ENCODE data around the gene KSR2. TPM values are rescaled to one million over a fixed set of nuclear protein-coding genes. Genes with fewer than 3 reads are reported as not detected.

The KSR2 gene
- total and polyA plus RNA-seq, 2 donors (not counting 3 experiments of a cell fraction or from before 2014, with no cell fraction given) = 2.1 to 5.2 TPM

- H3K4me2 ChIP-seq (ENCODE audit: insufficient read depth, low read length) = no peak overlapping the region
- H3K9me1 ChIP-seq (replicated peaks; ENCODE audit: control insufficient read depth, extremely low read depth, insufficient read depth, low read length) = no peaks in the 10 kb centered on the region
- intact Hi-C loops (cut with micrococcal nuclease) (no loop called here), dilution Hi-C loops (cut with MboI; ENCODE audit: extremely low pct_ligation_motif_present, low sequenced_read_pairs) (loop anchor here (25.0 kb wide), 1 partner anchor 230 kb away; no protein-coding TSS in a partner anchor)
- TF ChIP-seq, protein P1, sequence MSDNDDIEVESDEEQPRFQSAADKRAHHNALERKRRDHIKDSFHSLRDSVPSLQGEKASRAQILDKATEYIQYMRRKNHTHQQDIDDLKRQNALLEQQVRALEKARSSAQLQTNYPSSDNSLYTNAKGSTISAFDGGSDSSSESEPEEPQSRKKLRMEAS (IDR thresholded peaks at IDR 0.05; ENCODE audit: insufficient read depth, insufficient read length) = no peak
- no peaks in the 10 kb centered on the region for H4K20me1 ChIP-seq (replicated peaks; ENCODE audit: control insufficient read depth, extremely low read depth, insufficient read depth, low read length)
- FAIRE-seq (no peak), DNase-seq (ENCODE audit: low read depth, low spot score) (no peak)
- H3K27ac ChIP-seq (ENCODE audit: insufficient read depth, low read depth, low read length) = no peak overlapping the region
- no peak overlapping the region for H2AFZ ChIP-seq (ENCODE audit: low read depth, low read length)
- ChIA-PET CTCF (interaction anchor here (1.4 kb wide), 1 partner anchor 231 kb away, joined by 3 read pairs; no protein-coding TSS in a partner anchor), POLR2A (no interaction called here)
- no peak overlapping the region for H3K9ac ChIP-seq (replicated peaks; ENCODE audit: extremely low read depth, insufficient read depth, low read length)
- H3K9me3 ChIP-seq (replicated peaks; ENCODE audit: control insufficient read depth, insufficient read depth, low read length) = no peaks in the 10 kb centered on the region
- H3K4me3 ChIP-seq (replicated peaks in 1 of 3; ENCODE audit: insufficient read depth in 1 of 3, low read depth in 1 of 3, low read length in 3 of 3) = no peak overlapping the region
- H3K36me3 ChIP-seq (ENCODE audit: control insufficient read depth in 2 of 2, extremely low read depth in 1 of 2, insufficient read depth in 2 of 2, low read length in 2 of 2) = no peaks in the 10 kb centered on the region
- no peaks in the 10 kb centered on the region for H3K4me1 ChIP-seq (ENCODE audit: control insufficient read depth, extremely low read depth, insufficient read depth, low read length)
- peaks cover 2% of the 10 kb centered on the region for H3K79me2 ChIP-seq (ENCODE audit: control insufficient read depth, insufficient read depth, low read length)
- H3K27me3 ChIP-seq (ENCODE audit: control insufficient read depth in 2 of 2, insufficient read depth in 2 of 2, low read length in 2 of 2) = no peaks in the 10 kb centered on the region
- BruUV-seq (replicated peaks) = no TSS peak
Observed at GRCh38 chr12:117606945-117607344, 361.8 kb downstream of the KSR2 start.

- no peaks in the 10 kb centered on the region for H3K4me1 ChIP-seq (ENCODE audit: control insufficient read depth, extremely low read depth, insufficient read depth, low read length)
- POLR2A ChIA-PET = no interaction called here
Observed at GRCh38 chr12:117606024-117606423, 362.8 kb downstream of the KSR2 start.

More at GRCh38 chr12:117606024-117606423, 362.8 kb downstream of the KSR2 start:
- intact Hi-C loops (cut with micrococcal nuclease) (no loop called here), dilution Hi-C loops (cut with MboI; ENCODE audit: extremely low pct_ligation_motif_present, low sequenced_read_pairs) (loop anchor here (25.0 kb wide), 1 partner anchor 231 kb away; no protein-coding TSS in a partner anchor)
- CTCF ChIA-PET = no interaction called here
- FAIRE-seq (no peak), DNase-seq (ENCODE audit: low read depth, low spot score) (no peak)
- Histone ChIP-seq H3K9me3 (replicated peaks; ENCODE audit: control insufficient read depth, insufficient read depth, low read length) (no peaks in the 10 kb centered on the region), H3K27ac (ENCODE audit: insufficient read depth, low read depth, low read length) (no peak overlapping the region), H3K27me3 (ENCODE audit: control insufficient read depth in 2 of 2, insufficient read depth in 2 of 2, low read length in 2 of 2) (no peaks in the 10 kb centered on the region), H3K9me1 (replicated peaks; ENCODE audit: control insufficient read depth, extremely low read depth, insufficient read depth, low read length) (no peaks in the 10 kb centered on the region), H3K9ac (replicated peaks; ENCODE audit: extremely low read depth, insufficient read depth, low read length) (no peak overlapping the region), H4K20me1 (replicated peaks; ENCODE audit: control insufficient read depth, extremely low read depth, insufficient read depth, low read length) (no peaks in the 10 kb centered on the region), H3K4me2 (ENCODE audit: insufficient read depth, low read length) (no peak overlapping the region), H3K36me3 (ENCODE audit: control insufficient read depth in 2 of 2, extremely low read depth in 1 of 2, insufficient read depth in 2 of 2, low read length in 2 of 2) (no peaks in the 10 kb centered on the region), H3K79me2 (ENCODE audit: control insufficient read depth, insufficient read depth, low read length) (peaks cover 2% of the 10 kb centered on the region), H2AFZ (ENCODE audit: low read depth, low read length) (no peak overlapping the region), H3K4me3 (replicated peaks in 1 of 3; ENCODE audit: insufficient read depth in 1 of 3, low read depth in 1 of 3, low read length in 3 of 3) (no peak overlapping the region)
- TF ChIP-seq FOS (IDR thresholded peaks at IDR 0.05; ENCODE audit: borderline replicate concordance, insufficient read depth, low read length) (no peak), MYC (IDR thresholded peaks at IDR 0.05; ENCODE audit: low read depth, low read length) (no peak), GATA2 (IDR thresholded peaks at IDR 0.05; ENCODE audit: insufficient read depth, insufficient read length, low read depth, low read length) (no peak), POLR2A (IDR thresholded peaks at IDR 0.05; ENCODE audit: low read depth, low read length) (no peak), POLR2AphosphoS5 (IDR thresholded peaks at IDR 0.05; ENCODE audit: insufficient read depth, low read depth, low read length) (no peak), EZH2 (IDR thresholded peaks at IDR 0.05; ENCODE audit: borderline replicate concordance, low read depth, low read length, severe bottlenecking) (no peak), JUN (IDR thresholded peaks at IDR 0.05; ENCODE audit: borderline replicate concordance, insufficient read depth, insufficient read length, low read depth) (no peak)
- TF ChIP-seq, protein P1 (IDR thresholded peaks at IDR 0.05; ENCODE audit: insufficient read depth, insufficient read length) = no peak
- TF ChIP-seq, protein P2, sequence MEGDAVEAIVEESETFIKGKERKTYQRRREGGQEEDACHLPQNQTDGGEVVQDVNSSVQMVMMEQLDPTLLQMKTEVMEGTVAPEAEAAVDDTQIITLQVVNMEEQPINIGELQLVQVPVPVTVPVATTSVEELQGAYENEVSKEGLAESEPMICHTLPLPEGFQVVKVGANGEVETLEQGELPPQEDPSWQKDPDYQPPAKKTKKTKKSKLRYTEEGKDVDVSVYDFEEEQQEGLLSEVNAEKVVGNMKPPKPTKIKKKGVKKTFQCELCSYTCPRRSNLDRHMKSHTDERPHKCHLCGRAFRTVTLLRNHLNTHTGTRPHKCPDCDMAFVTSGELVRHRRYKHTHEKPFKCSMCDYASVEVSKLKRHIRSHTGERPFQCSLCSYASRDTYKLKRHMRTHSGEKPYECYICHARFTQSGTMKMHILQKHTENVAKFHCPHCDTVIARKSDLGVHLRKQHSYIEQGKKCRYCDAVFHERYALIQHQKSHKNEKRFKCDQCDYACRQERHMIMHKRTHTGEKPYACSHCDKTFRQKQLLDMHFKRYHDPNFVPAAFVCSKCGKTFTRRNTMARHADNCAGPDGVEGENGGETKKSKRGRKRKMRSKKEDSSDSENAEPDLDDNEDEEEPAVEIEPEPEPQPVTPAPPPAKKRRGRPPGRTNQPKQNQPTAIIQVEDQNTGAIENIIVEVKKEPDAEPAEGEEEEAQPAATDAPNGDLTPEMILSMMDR (IDR thresholded peaks at IDR 0.05; ENCODE audit: extremely low read depth in 1 of 2, insufficient read depth in 1 of 2, low read depth in 1 of 2, low read length in 2 of 2) = no peak
- BruUV-seq (replicated peaks) = no TSS peak

Data from endothelial cell of umbilical vein (primary cell).